ENCODE measurements around the gene ICAM2. TPM values are rescaled to one million over a fixed set of nuclear protein-coding genes. Genes with fewer than 3 reads are reported as not detected.

ICAM2 gene
- total RNA-seq, 5 donors from 2014 or later (not counting 1 experiment from before 2014, with no cell fraction given) = 69.6 to 132 (median 116) TPM

GRCh38 chr17:64016231-64016784 is 4.1 kb downstream of the ICAM2 start:
- DNase-seq (peak in 1 of 35 experiments; percentile 50), ATAC-seq (replicated peaks in 1 of 4) (no peak)
- Histone ChIP-seq H3K4me1 (ENCODE audit: control insufficient read depth in 1 of 2, extremely low read depth in 1 of 2, insufficient read depth in 2 of 2, low read length in 2 of 2) (peaks cover 39 to 58% of the 10 kb centered on the region in 2 experiments), H3K27me3 (replicated peaks in 1 of 2; ENCODE audit: control insufficient read depth in 2 of 2, extremely low read depth in 1 of 2, insufficient read depth in 2 of 2, low read length in 1 of 2) (no peaks in the 10 kb centered on the region), H3K27ac (ENCODE audit: low read length) (peak overlapping the region; percentile 100), H3K9me3 (no peaks in the 10 kb centered on the region), H3K36me3 (ENCODE audit: control insufficient read depth in 2 of 2, extremely low read depth in 1 of 2, insufficient read depth in 1 of 2, low read length in 1 of 2) (no peaks in the 10 kb centered on the region), H3K4me3 (ENCODE audit: control insufficient read depth in 1 of 2, extremely low read depth in 1 of 2, low read length in 1 of 2) (peak overlapping the region; percentile 26 to 37)
- POLR2A ChIA-PET = interaction anchor here in 1 of 2 donors (1.0 kb wide), 1 partner anchor 9 kb away, joined by 5 read pairs; no protein-coding TSS in a partner anchor
- no peaks in the 10 kb centered on the region for H3K9me3 Mint-ChIP-seq
- peaks cover 69 to 81% (median 69%) of the 10 kb centered on the region in 3 donors for H3K4me1 Mint-ChIP-seq
- H3K27me3 Mint-ChIP-seq = no peaks in the 10 kb centered on the region
- H3K36me3 Mint-ChIP-seq = peaks cover 19% of the 10 kb centered on the region
- 13% methylated on average over 3 of the region's 5 CpGs for WGBS (ENCODE audit: insufficient coverage)
- CTCF ChIA-PET = interaction anchor here (0.6 to 3.0 kb wide), 10 partner anchors 11 to 186 kb away, joined by 3 to 68 read pairs (median 4); no protein-coding TSS in a partner anchor
- H3K27ac Mint-ChIP-seq = peak overlapping the region; percentile 87 to 95
- peak overlapping the region; percentile 81 to 97 (median 82) for H3K4me3 Mint-ChIP-seq

GRCh38 chr17:64015447-64015846 is 5.0 kb downstream of the ICAM2 start:
- H3K9me3 Mint-ChIP-seq = no peaks in the 10 kb centered on the region
- H3K4me3 ChIP-seq (ENCODE audit: control insufficient read depth in 1 of 2, extremely low read depth in 1 of 2, low read length in 1 of 2) = peak overlapping the region in 1 of 2 donors; percentile 12
- ATAC-seq (replicated peaks in 1 of 4) (no peak), DNase-seq (no peak)
- POLR2A ChIA-PET = no interaction called here
- H3K27ac Mint-ChIP-seq = peak overlapping the region; percentile 87 to 97
- CTCF ChIA-PET = no interaction called here
- H3K36me3 ChIP-seq (ENCODE audit: control insufficient read depth in 2 of 2, extremely low read depth in 1 of 2, insufficient read depth in 1 of 2, low read length in 1 of 2) = peaks cover 0 to 2% of the 10 kb centered on the region in 2 donors
- H3K9me3 ChIP-seq = no peaks in the 10 kb centered on the region
- H3K27ac ChIP-seq (ENCODE audit: low read length) = peak overlapping the region; percentile 100
- H3K4me1 Mint-ChIP-seq = peaks cover 70 to 82% (median 70%) of the 10 kb centered on the region in 3 donors
- peaks cover 34 to 56% of the 10 kb centered on the region in 2 experiments for H3K4me1 ChIP-seq (ENCODE audit: control insufficient read depth in 1 of 2, extremely low read depth in 1 of 2, insufficient read depth in 2 of 2, low read length in 2 of 2)
- peak overlapping the region; percentile 78 to 97 (median 81) for H3K4me3 Mint-ChIP-seq
- H3K36me3 Mint-ChIP-seq = peaks cover 28% of the 10 kb centered on the region
- WGBS (ENCODE audit: insufficient coverage) = no CpG with 5 or more reads among the region's 6 CpGs
- H3K27me3 Mint-ChIP-seq = no peaks in the 10 kb centered on the region
- H3K27me3 ChIP-seq (replicated peaks in 1 of 2; ENCODE audit: control insufficient read depth in 2 of 2, extremely low read depth in 1 of 2, insufficient read depth in 2 of 2, low read length in 1 of 2) = no peaks in the 10 kb centered on the region

- Mint-ChIP-seq H3K4me1 (peaks cover 76 to 90% (median 85%) of the 10 kb centered on the region in 3 donors), H3K36me3 (peaks cover 40% of the 10 kb centered on the region), H3K27me3 (no peaks in the 10 kb centered on the region), H3K4me3 (peak overlapping the region in 2 of 3 donors; percentile 13 to 44), H3K9me3 (no peaks in the 10 kb centered on the region), H3K27ac (peak overlapping the region; percentile 68 to 83)
- Histone ChIP-seq H3K27ac (ENCODE audit: low read length) (peak overlapping the region; percentile 7), H3K4me1 (ENCODE audit: control insufficient read depth in 1 of 2, extremely low read depth in 1 of 2, insufficient read depth in 2 of 2, low read length in 2 of 2) (peaks cover 9 to 63% of the 10 kb centered on the region in 2 experiments), H3K27me3 (replicated peaks in 1 of 2; ENCODE audit: control insufficient read depth in 2 of 2, extremely low read depth in 1 of 2, insufficient read depth in 2 of 2, low read length in 1 of 2) (no peaks in the 10 kb centered on the region), H3K4me3 (ENCODE audit: control insufficient read depth in 1 of 2, extremely low read depth in 1 of 2, low read length in 1 of 2) (no peak overlapping the region), H3K9me3 (no peaks in the 10 kb centered on the region), H3K36me3 (ENCODE audit: control insufficient read depth in 2 of 2, extremely low read depth in 1 of 2, insufficient read depth in 1 of 2, low read length in 1 of 2) (peaks cover 10 to 45% of the 10 kb centered on the region in 2 donors)
- DNase-seq (no peak), ATAC-seq (replicated peaks in 1 of 4) (no peak)
- 97% methylated on average over 4 of the region's 8 CpGs for WGBS (ENCODE audit: insufficient coverage)
- ChIA-PET CTCF (interaction anchor here in 1 of 2 donors (0.8 kb wide), 1 partner anchor 19 kb away, joined by 6 read pairs; no protein-coding TSS in a partner anchor), POLR2A (no interaction called here)
Measured at GRCh38 chr17:64009571-64010402, 10.6 kb downstream of the ICAM2 start.

- POLR2A ChIA-PET = no interaction called here
- H3K4me1 Mint-ChIP-seq = peaks cover 70 to 82% (median 80%) of the 10 kb centered on the region in 3 donors
- DNase-seq (no peak), ATAC-seq (replicated peaks in 1 of 4) (no peak)
- Histone ChIP-seq H3K9me3 (no peaks in the 10 kb centered on the region), H3K27ac (ENCODE audit: low read length) (no peak overlapping the region), H3K4me3 (ENCODE audit: control insufficient read depth in 1 of 2, extremely low read depth in 1 of 2, low read length in 1 of 2) (no peak overlapping the region), H3K36me3 (ENCODE audit: control insufficient read depth in 2 of 2, extremely low read depth in 1 of 2, insufficient read depth in 1 of 2, low read length in 1 of 2) (peaks cover 12 to 54% of the 10 kb centered on the region in 2 donors), H3K27me3 (replicated peaks in 1 of 2; ENCODE audit: control insufficient read depth in 2 of 2, extremely low read depth in 1 of 2, insufficient read depth in 2 of 2, low read length in 1 of 2) (no peaks in the 10 kb centered on the region), H3K4me1 (ENCODE audit: control insufficient read depth in 1 of 2, extremely low read depth in 1 of 2, insufficient read depth in 2 of 2, low read length in 2 of 2) (peaks cover 6 to 57% of the 10 kb centered on the region in 2 experiments)
- no peaks in the 10 kb centered on the region for H3K27me3 Mint-ChIP-seq
- peak overlapping the region; percentile 68 to 83 for H3K27ac Mint-ChIP-seq
- no peaks in the 10 kb centered on the region for H3K9me3 Mint-ChIP-seq
- WGBS (ENCODE audit: insufficient coverage) = no CpG with 5 or more reads among the region's 4 CpGs
- H3K4me3 Mint-ChIP-seq = peak overlapping the region in 1 of 3 donors; percentile 44
- H3K36me3 Mint-ChIP-seq = peaks cover 47% of the 10 kb centered on the region
- CTCF ChIA-PET = no interaction called here
Measured at GRCh38 chr17:64008830-64009229, 11.6 kb downstream of the ICAM2 start.

GRCh38 chr17:64008346-64008745 is 12.1 kb downstream of the ICAM2 start:
- H3K36me3 ChIP-seq (ENCODE audit: control insufficient read depth in 2 of 2, extremely low read depth in 1 of 2, insufficient read depth in 1 of 2, low read length in 1 of 2) = peaks cover 17 to 59% of the 10 kb centered on the region in 2 donors
- CTCF ChIA-PET = no interaction called here

GRCh38 chr17:64007838-64008282 is 12.6 kb downstream of the ICAM2 start:
- H3K4me1 Mint-ChIP-seq = peaks cover 61 to 77% (median 71%) of the 10 kb centered on the region in 3 donors

More at GRCh38 chr17:64008346-64008745, 12.1 kb downstream of the ICAM2 start:
- H3K4me3 Mint-ChIP-seq = no peak overlapping the region
- peaks cover 52% of the 10 kb centered on the region for H3K36me3 Mint-ChIP-seq
- no peak overlapping the region for H3K27ac ChIP-seq (ENCODE audit: low read length)
- H3K4me1 Mint-ChIP-seq = peaks cover 66 to 81% (median 76%) of the 10 kb centered on the region in 3 donors
- peaks cover 6 to 56% of the 10 kb centered on the region in 2 experiments for H3K4me1 ChIP-seq (ENCODE audit: control insufficient read depth in 1 of 2, extremely low read depth in 1 of 2, insufficient read depth in 2 of 2, low read length in 2 of 2)
- H3K9me3 Mint-ChIP-seq = no peaks in the 10 kb centered on the region
- no peaks in the 10 kb centered on the region for H3K9me3 ChIP-seq
- 95% methylated on average over 4 of the region's 5 CpGs for WGBS (ENCODE audit: insufficient coverage)
- DNase-seq (no peak), ATAC-seq (replicated peaks in 1 of 4) (no peak)
- peak overlapping the region; percentile 52 to 79 for H3K27ac Mint-ChIP-seq
- POLR2A ChIA-PET = no interaction called here
- H3K27me3 Mint-ChIP-seq = no peaks in the 10 kb centered on the region
- H3K27me3 ChIP-seq (replicated peaks in 1 of 2; ENCODE audit: control insufficient read depth in 2 of 2, extremely low read depth in 1 of 2, insufficient read depth in 2 of 2, low read length in 1 of 2) = no peaks in the 10 kb centered on the region
- H3K4me3 ChIP-seq (ENCODE audit: control insufficient read depth in 1 of 2, extremely low read depth in 1 of 2, low read length in 1 of 2) = no peak overlapping the region

More at GRCh38 chr17:64007838-64008282, 12.6 kb downstream of the ICAM2 start:
- Mint-ChIP-seq H3K27ac (peak overlapping the region; percentile 52 to 79), H3K9me3 (no peaks in the 10 kb centered on the region), H3K27me3 (no peaks in the 10 kb centered on the region), H3K36me3 (peaks cover 53% of the 10 kb centered on the region), H3K4me3 (peak overlapping the region in 1 of 3 donors; percentile 49)
- POLR2A ChIA-PET = interaction anchor here in 1 of 2 donors (0.6 kb wide), 1 partner anchor 14 kb away, joined by 4 read pairs; no protein-coding TSS in a partner anchor
- WGBS (ENCODE audit: insufficient coverage) = 100% methylated on average over 2 of the region's 5 CpGs
- Histone ChIP-seq H3K27ac (ENCODE audit: low read length) (no peak overlapping the region), H3K4me3 (ENCODE audit: control insufficient read depth in 1 of 2, extremely low read depth in 1 of 2, low read length in 1 of 2) (no peak overlapping the region), H3K4me1 (ENCODE audit: control insufficient read depth in 1 of 2, extremely low read depth in 1 of 2, insufficient read depth in 2 of 2, low read length in 2 of 2) (peaks cover 6 to 51% of the 10 kb centered on the region in 2 experiments), H3K36me3 (ENCODE audit: control insufficient read depth in 2 of 2, extremely low read depth in 1 of 2, insufficient read depth in 1 of 2, low read length in 1 of 2) (peaks cover 17 to 64% of the 10 kb centered on the region in 2 donors), H3K27me3 (replicated peaks in 1 of 2; ENCODE audit: control insufficient read depth in 2 of 2, extremely low read depth in 1 of 2, insufficient read depth in 2 of 2, low read length in 1 of 2) (no peaks in the 10 kb centered on the region), H3K9me3 (no peaks in the 10 kb centered on the region)
- ATAC-seq (replicated peaks in 1 of 4) (no peak), DNase-seq (no peak)
- CTCF ChIA-PET = no interaction called here

Measured in T-cell (primary cell).